GM23338 (cell line): ENCODE results near the gene TJAP1. TPM values are rescaled to one million over a fixed set of nuclear protein-coding genes. Genes with fewer than 3 reads are reported as not detected.

Source experiments
- ATAC-seq: fragments of 200-7000 bp; cut with Tn5 transposase; 3 replicates; pipeline ENCODE4 v1.9.1; 2020
- DNase-seq: peaks from one replicate; pipeline ENCODE4 v3.0.0-alpha.2; 2015; ENCODE audit warnings: low spot score
- H2AFZ ChIP-seq: fragments of 200-600 bp; sonication (generic); 2 replicates; pipeline ENCODE4 v1.8.0; 2016; ENCODE audit warnings: antibody characterized with exemption, mild to moderate bottlenecking, moderate library complexity
- H3F3A ChIP-seq: fragments of 200-600 bp; sonication (generic); replicated peaks from 2 replicates; pipeline ENCODE4 v1.8.0; 2017; ENCODE audit warnings: antibody characterized with exemption, mixed run types, low read depth
- H3K27ac ChIP-seq: fragments of 200-600 bp; sonication (generic); 2 replicates; pipeline ENCODE4 v1.6.1; 2016; ENCODE audit warnings: low read depth
- H3K27me3 ChIP-seq: fragments of 200-600 bp; sonication (generic); 2 replicates; pipeline ENCODE4 v1.8.0; 2016; ENCODE audit warnings: mild to moderate bottlenecking, mixed run types, moderate library complexity; ENCODE audit not compliant: insufficient read depth
- H3K36me3 ChIP-seq: fragments of 200-600 bp; sonication (generic); 2 replicates; pipeline ENCODE4 v1.8.0; 2016; ENCODE audit warnings: mild to moderate bottlenecking; ENCODE audit not compliant: insufficient read depth
- H3K4me1 ChIP-seq: fragments of 200-600 bp; sonication (generic); 2 replicates; pipeline ENCODE4 v1.8.0; 2016; ENCODE audit warnings: mild to moderate bottlenecking, moderate library complexity; ENCODE audit not compliant: insufficient read depth
- H3K4me2 ChIP-seq: fragments of 200-600 bp; sonication (generic); 2 replicates; pipeline ENCODE4 v1.7.1; 2017; ENCODE audit warnings: mixed run types
- H3K4me3 ChIP-seq: fragments of 200-600 bp; sonication (generic); 2 replicates; pipeline ENCODE4 v1.6.1; 2016; ENCODE audit warnings: mixed run types
- H3K79me2 ChIP-seq: fragments of 200-600 bp; sonication (generic); replicated peaks from 2 replicates; pipeline ENCODE4 v1.8.0; 2017; ENCODE audit warnings: mild to moderate bottlenecking; ENCODE audit not compliant: insufficient read depth
- H3K9me2 ChIP-seq: fragments of 200-600 bp; sonication (generic); 2 replicates; pipeline ENCODE4 v1.8.0; 2017; ENCODE audit not compliant: insufficient read depth
- H4K20me1 ChIP-seq: fragments of 200-600 bp; sonication (generic); replicated peaks from 2 replicates; pipeline ENCODE4 v1.8.0; 2017; ENCODE audit warnings: mild to moderate bottlenecking; ENCODE audit not compliant: insufficient read depth
- H3K27ac Mint-ChIP-seq: 2 replicates; pipeline ENCODE4 v1.8.0; 2020; ENCODE audit warnings: inconsistent platforms, mild to moderate bottlenecking, moderate library complexity, mixed read lengths
- H3K27me3 Mint-ChIP-seq: 3 replicates; pipeline ENCODE4 v1.8.0; 2022; ENCODE audit warnings: low read depth, mild to moderate bottlenecking, moderate library complexity, mixed read lengths, inconsistent platforms; ENCODE audit not compliant: insufficient read depth, poor library complexity
- H3K36me3 Mint-ChIP-seq: 3 replicates; pipeline ENCODE4 v1.8.0; 2021; ENCODE audit warnings: low read depth, mild to moderate bottlenecking, inconsistent platforms, moderate library complexity, mixed read lengths
- H3K4me1 Mint-ChIP-seq: 3 replicates; pipeline ENCODE4 v1.8.0; 2020; ENCODE audit warnings: mild to moderate bottlenecking, inconsistent platforms, mixed read lengths
- H3K4me3 Mint-ChIP-seq: 3 replicates; pipeline ENCODE4 v1.8.0; 2021; ENCODE audit warnings: moderate library complexity, mild to moderate bottlenecking, inconsistent platforms, mixed read lengths
- H3K9me3 Mint-ChIP-seq: 3 replicates; pipeline ENCODE4 v1.8.0; 2020; ENCODE audit warnings: moderate library complexity, mild to moderate bottlenecking, inconsistent platforms, mixed read lengths
- CREB1 ChIP-seq: fragments of 250-450 bp; sonication (Bioruptor Pico); IDR thresholded peaks from 2 replicates; pipeline ENCODE4 v1.5.0; 2020; ENCODE audit warnings: low read depth, mild to moderate bottlenecking, moderate library complexity
- EZH2 ChIP-seq: fragments of 200-600 bp; sonication (generic); IDR thresholded peaks from one replicate; pipeline ENCODE4 v1.8.0; 2017; ENCODE audit warnings: antibody characterized with exemption, mild to moderate bottlenecking, low read depth; ENCODE audit not compliant: unreplicated experiment
- EZH2phosphoT487 ChIP-seq: fragments of 200-600 bp; sonication (generic); IDR thresholded peaks from one replicate; pipeline ENCODE4 v1.8.1; 2018; ENCODE audit warnings: antibody characterized with exemption; ENCODE audit not compliant: unreplicated experiment
- JUNB ChIP-seq: IDR thresholded peaks from one replicate; pipeline ENCODE4 v1.6.1; 2016; ENCODE audit warnings: antibody characterized with exemption; ENCODE audit not compliant: unreplicated experiment
- NANOG ChIP-seq: IDR thresholded peaks from 2 replicates; pipeline ENCODE4 v1.6.1; 2016; ENCODE audit warnings: antibody characterized with exemption, borderline replicate concordance
- POLR2AphosphoS5 ChIP-seq: IDR thresholded peaks from 2 replicates; pipeline ENCODE4 v1.6.1; 2016; ENCODE audit warnings: antibody characterized with exemption, low read depth
- STAT1 ChIP-seq: IDR thresholded peaks from one replicate; pipeline ENCODE4 v1.6.1; 2016; ENCODE audit warnings: antibody characterized with exemption; ENCODE audit not compliant: unreplicated experiment
- ZNF114 ChIP-seq: fragments of 250-450 bp; sonication (Bioruptor Pico); IDR thresholded peaks from 2 replicates; pipeline ENCODE4 v1.5.0; 2020; ENCODE audit warnings: mild to moderate bottlenecking, moderate library complexity
- ZNF331 ChIP-seq: fragments of 250-450 bp; sonication (Bioruptor Pico); IDR thresholded peaks from 2 replicates; pipeline ENCODE4 v1.5.0; 2020; ENCODE audit warnings: low read depth, mild to moderate bottlenecking, moderate library complexity
- polyA plus RNA-seq: library from polyadenylated mRNA; unstranded; fragments of >200 nt; fragmentation: Nextera tagmentation; extraction: Ambion mirVana; gene quantifications from 2 replicates; pipeline ENCODE4 v1.2.1, GENCODE V29; 2016
- total RNA-seq: library from RNA; depleted of rRNA; stranded (reverse); fragments of >200 nt; shearing (Covaris generic); gene quantifications from 2 replicates; pipeline ENCODE4 v1.2.3, GENCODE V29; 2014
- TF ChIP-seq, protein P1 (sequence below): fragments of 250-450 bp; sonication (Bioruptor Pico); IDR thresholded peaks from 2 replicates; pipeline ENCODE4 v1.5.0; 2020; ENCODE audit warnings: mild to moderate bottlenecking, moderate library complexity
- TF ChIP-seq, protein P2 (sequence below): IDR thresholded peaks from 2 replicates; pipeline ENCODE4 v1.6.1; 2016; ENCODE audit warnings: antibody characterized with exemption
- TF ChIP-seq, protein P3 (sequence below), 2 experiments: fragments of 200-600 bp in 1 of 2; sonication (generic) in 1 of 2; conservative IDR thresholded peaks; 2 replicates each; pipeline versions ENCODE4 v1.5.1 to v1.6.1; 2016 to 2017; ENCODE audit warnings: antibody characterized with exemption in 2 of 2, low read depth in 2 of 2, mild to moderate bottlenecking in 2 of 2, moderate library complexity in 1 of 2
- TF ChIP-seq, protein P4 (sequence below): IDR thresholded peaks from one replicate; pipeline ENCODE4 v1.6.1; 2018; ENCODE audit warnings: antibody characterized with exemption; ENCODE audit not compliant: unreplicated experiment

TJAP1 gene
- total and polyA plus RNA-seq, 2 experiments from 2014 or later: 17.6 to 34.3 TPM

DNA sequence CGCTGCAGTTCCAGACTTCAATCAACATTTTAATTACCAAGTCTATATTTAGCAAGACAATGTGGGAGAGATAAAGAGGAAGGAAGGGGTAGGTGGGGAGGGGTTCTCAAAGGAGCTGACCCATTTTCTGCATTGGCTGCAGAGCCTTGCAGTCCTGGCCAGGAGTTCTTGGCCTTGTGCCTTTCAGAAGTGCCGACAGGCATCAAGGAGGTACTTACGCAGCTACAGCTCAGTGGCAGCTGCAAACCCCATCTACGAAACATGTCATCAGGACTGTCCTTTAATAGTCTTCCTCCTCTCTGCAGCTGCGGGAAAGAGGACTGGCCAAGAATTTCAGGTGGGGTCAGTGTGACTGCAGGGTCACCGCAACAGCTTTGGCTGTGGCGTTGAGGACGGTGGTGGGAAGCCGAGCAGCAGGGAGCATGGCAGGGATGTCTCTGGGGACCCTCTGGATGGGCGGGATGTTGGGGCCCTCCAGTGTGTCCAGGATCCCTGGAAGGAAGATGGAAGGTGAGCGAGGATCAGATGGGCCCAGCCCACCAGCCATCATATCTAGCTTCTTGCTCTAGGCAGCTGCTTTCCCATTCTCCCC is 34.5 kb downstream of the TJAP1 start:
- Mint-ChIP-seq H3K9me3 (peaks cover 3% of the 10 kb centered on the region; the same call in 2 of the 3 replicates), H3K27me3 (peaks cover 39% of the 10 kb centered on the region), H3K4me1 (peaks cover 44% of the 10 kb centered on the region), H3K36me3 (peaks cover 44% of the 10 kb centered on the region), H3K27ac (peak overlapping the region; percentile 11; the same call in 1 of the 2 replicates), H3K4me3 (peak overlapping the region; percentile 22; the same call in 2 of the 3 replicates)
- Histone ChIP-seq H3K4me3 (peak overlapping the region; percentile 3; the same call in 1 of the 2 replicates), H3K79me2 (peaks cover 24% of the 10 kb centered on the region), H4K20me1 (peaks cover 3% of the 10 kb centered on the region), H3F3A (peaks cover 15% of the 10 kb centered on the region; the same call in 1 of the 2 replicates), H3K27ac (peak overlapping the region; percentile 55; the same call in 1 of the 2 replicates), H3K9me2 (no peaks in the 10 kb centered on the region), H3K27me3 (peaks cover 26% of the 10 kb centered on the region), H3K4me1 (peaks cover 18% of the 10 kb centered on the region), H3K36me3 (peaks cover 24% of the 10 kb centered on the region), H2AFZ (no peak overlapping the region), H3K4me2 (no peak overlapping the region)
- DNase-seq (no peak), ATAC-seq (no peak)
- TF ChIP-seq CREB1 (CRISPR knock-in tag) (no peak), EZH2phosphoT487 (no peak), STAT1 (no peak), NANOG (no peak), JUNB (no peak), ZNF114 (CRISPR knock-in tag) (no peak), ZNF331 (CRISPR knock-in tag) (no peak), EZH2 (no peak), POLR2AphosphoS5 (no peak)
- TF ChIP-seq, protein P1, sequence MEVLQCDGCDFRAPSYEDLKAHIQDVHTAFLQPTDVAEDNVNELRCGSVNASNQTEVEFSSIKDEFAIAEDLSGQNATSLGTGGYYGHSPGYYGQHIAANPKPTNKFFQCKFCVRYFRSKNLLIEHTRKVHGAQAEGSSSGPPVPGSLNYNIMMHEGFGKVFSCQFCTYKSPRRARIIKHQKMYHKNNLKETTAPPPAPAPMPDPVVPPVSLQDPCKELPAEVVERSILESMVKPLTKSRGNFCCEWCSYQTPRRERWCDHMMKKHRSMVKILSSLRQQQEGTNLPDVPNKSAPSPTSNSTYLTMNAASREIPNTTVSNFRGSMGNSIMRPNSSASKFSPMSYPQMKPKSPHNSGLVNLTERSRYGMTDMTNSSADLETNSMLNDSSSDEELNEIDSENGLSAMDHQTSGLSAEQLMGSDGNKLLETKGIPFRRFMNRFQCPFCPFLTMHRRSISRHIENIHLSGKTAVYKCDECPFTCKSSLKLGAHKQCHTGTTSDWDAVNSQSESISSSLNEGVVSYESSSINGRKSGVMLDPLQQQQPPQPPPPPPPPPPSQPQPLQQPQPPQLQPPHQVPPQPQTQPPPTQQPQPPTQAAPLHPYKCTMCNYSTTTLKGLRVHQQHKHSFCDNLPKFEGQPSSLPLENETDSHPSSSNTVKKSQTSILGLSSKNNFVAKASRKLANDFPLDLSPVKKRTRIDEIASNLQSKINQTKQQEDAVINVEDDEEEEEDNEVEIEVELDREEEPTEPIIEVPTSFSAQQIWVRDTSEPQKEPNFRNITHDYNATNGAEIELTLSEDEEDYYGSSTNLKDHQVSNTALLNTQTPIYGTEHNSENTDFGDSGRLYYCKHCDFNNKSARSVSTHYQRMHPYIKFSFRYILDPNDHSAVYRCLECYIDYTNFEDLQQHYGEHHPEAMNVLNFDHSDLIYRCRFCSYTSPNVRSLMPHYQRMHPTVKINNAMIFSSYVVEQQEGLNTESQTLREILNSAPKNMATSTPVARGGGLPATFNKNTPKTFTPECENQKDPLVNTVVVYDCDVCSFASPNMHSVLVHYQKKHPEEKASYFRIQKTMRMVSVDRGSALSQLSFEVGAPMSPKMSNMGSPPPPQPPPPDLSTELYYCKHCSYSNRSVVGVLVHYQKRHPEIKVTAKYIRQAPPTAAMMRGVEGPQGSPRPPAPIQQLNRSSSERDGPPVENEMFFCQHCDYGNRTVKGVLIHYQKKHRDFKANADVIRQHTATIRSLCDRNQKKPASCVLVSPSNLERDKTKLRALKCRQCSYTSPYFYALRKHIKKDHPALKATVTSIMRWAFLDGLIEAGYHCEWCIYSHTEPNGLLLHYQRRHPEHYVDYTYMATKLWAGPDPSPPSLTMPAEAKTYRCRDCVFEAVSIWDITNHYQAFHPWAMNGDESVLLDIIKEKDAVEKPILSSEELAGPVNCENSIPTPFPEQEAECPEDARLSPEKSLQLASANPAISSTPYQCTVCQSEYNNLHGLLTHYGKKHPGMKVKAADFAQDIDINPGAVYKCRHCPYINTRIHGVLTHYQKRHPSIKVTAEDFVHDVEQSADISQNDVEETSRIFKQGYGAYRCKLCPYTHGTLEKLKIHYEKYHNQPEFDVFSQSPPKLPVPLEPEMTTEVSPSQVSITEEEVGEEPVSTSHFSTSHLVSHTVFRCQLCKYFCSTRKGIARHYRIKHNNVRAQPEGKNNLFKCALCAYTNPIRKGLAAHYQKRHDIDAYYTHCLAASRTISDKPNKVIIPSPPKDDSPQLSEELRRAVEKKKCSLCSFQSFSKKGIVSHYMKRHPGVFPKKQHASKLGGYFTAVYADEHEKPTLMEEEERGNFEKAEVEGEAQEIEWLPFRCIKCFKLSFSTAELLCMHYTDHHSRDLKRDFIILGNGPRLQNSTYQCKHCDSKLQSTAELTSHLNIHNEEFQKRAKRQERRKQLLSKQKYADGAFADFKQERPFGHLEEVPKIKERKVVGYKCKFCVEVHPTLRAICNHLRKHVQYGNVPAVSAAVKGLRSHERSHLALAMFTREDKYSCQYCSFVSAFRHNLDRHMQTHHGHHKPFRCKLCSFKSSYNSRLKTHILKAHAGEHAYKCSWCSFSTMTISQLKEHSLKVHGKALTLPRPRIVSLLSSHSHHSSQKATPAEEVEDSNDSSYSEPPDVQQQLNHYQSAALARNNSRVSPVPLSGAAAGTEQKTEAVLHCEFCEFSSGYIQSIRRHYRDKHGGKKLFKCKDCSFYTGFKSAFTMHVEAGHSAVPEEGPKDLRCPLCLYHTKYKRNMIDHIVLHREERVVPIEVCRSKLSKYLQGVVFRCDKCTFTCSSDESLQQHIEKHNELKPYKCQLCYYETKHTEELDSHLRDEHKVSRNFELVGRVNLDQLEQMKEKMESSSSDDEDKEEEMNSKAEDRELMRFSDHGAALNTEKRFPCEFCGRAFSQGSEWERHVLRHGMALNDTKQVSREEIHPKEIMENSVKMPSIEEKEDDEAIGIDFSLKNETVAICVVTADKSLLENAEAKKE (CRISPR knock-in tag): no peak
- TF ChIP-seq, protein P2, sequence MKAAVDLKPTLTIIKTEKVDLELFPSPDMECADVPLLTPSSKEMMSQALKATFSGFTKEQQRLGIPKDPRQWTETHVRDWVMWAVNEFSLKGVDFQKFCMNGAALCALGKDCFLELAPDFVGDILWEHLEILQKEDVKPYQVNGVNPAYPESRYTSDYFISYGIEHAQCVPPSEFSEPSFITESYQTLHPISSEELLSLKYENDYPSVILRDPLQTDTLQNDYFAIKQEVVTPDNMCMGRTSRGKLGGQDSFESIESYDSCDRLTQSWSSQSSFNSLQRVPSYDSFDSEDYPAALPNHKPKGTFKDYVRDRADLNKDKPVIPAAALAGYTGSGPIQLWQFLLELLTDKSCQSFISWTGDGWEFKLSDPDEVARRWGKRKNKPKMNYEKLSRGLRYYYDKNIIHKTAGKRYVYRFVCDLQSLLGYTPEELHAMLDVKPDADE: no peak
- TF ChIP-seq, protein P3, sequence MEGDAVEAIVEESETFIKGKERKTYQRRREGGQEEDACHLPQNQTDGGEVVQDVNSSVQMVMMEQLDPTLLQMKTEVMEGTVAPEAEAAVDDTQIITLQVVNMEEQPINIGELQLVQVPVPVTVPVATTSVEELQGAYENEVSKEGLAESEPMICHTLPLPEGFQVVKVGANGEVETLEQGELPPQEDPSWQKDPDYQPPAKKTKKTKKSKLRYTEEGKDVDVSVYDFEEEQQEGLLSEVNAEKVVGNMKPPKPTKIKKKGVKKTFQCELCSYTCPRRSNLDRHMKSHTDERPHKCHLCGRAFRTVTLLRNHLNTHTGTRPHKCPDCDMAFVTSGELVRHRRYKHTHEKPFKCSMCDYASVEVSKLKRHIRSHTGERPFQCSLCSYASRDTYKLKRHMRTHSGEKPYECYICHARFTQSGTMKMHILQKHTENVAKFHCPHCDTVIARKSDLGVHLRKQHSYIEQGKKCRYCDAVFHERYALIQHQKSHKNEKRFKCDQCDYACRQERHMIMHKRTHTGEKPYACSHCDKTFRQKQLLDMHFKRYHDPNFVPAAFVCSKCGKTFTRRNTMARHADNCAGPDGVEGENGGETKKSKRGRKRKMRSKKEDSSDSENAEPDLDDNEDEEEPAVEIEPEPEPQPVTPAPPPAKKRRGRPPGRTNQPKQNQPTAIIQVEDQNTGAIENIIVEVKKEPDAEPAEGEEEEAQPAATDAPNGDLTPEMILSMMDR (conservative IDR thresholded peaks at IDR 0.05; ENCODE audit: low read depth in 2 of 2): no peak
- TF ChIP-seq, protein P4, sequence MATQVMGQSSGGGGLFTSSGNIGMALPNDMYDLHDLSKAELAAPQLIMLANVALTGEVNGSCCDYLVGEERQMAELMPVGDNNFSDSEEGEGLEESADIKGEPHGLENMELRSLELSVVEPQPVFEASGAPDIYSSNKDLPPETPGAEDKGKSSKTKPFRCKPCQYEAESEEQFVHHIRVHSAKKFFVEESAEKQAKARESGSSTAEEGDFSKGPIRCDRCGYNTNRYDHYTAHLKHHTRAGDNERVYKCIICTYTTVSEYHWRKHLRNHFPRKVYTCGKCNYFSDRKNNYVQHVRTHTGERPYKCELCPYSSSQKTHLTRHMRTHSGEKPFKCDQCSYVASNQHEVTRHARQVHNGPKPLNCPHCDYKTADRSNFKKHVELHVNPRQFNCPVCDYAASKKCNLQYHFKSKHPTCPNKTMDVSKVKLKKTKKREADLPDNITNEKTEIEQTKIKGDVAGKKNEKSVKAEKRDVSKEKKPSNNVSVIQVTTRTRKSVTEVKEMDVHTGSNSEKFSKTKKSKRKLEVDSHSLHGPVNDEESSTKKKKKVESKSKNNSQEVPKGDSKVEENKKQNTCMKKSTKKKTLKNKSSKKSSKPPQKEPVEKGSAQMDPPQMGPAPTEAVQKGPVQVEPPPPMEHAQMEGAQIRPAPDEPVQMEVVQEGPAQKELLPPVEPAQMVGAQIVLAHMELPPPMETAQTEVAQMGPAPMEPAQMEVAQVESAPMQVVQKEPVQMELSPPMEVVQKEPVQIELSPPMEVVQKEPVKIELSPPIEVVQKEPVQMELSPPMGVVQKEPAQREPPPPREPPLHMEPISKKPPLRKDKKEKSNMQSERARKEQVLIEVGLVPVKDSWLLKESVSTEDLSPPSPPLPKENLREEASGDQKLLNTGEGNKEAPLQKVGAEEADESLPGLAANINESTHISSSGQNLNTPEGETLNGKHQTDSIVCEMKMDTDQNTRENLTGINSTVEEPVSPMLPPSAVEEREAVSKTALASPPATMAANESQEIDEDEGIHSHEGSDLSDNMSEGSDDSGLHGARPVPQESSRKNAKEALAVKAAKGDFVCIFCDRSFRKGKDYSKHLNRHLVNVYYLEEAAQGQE: no peak
